Skeletal muscle cell (primary cell): ENCODE results near the gene PRELID1.
A peak's percentile ranks its signal among the peaks of the same experiment; 100 is the strongest.

Experiments
- DNase-seq: peaks from one replicate; pipeline ENCODE4 v3.0.0-alpha.2; 2010; ENCODE audit warnings: low read depth
- H3K4me3 ChIP-seq: 2 replicates; pipeline ENCODE4 v1.5.1; 2011; ENCODE audit warnings: low read depth, mild to moderate bottlenecking, control low read depth, low read length, moderate library complexity

Gene PRELID1

GRCh38 chr5:177311723-177312648 is 8.4 kb downstream of the PRELID1 start, which contains the start of gene MXD3:
Gene MXD3 (minus strand): TSS chr5:177311898. CDS start chr5:177311830, 68 bp downstream.
- peak within 1 kb of the TSS; percentile 70 for H3K4me3 ChIP-seq
- DNase-seq: peak; percentile 73

- no peak for DNase-seq
These were observed 9.1 kb downstream of the PRELID1 start for GRCh38 chr5:177312649-177313181.

GRCh38 chr5:177313561-177314259 is 10.1 kb downstream of the PRELID1 start:
- H3K4me3 ChIP-seq: no peak overlapping the region
- no peak for DNase-seq

More at GRCh38 chr5:177312649-177313181, 9.1 kb downstream of the PRELID1 start:
- H3K4me3 ChIP-seq: peak overlapping the region; percentile 33

- H3K4me3 ChIP-seq: no peak overlapping the region
- no peak for DNase-seq
These were observed 11.1 kb downstream of the PRELID1 start for GRCh38 chr5:177314376-177315342.

- no peak overlapping the region for H3K4me3 ChIP-seq
- no peak for DNase-seq
These were observed 11.8 kb downstream of the PRELID1 start for GRCh38 chr5:177315411-177315810.

GRCh38 chr5:177316005-177316404 is 12.4 kb downstream of the PRELID1 start:
- no peak for DNase-seq
- no peak overlapping the region for H3K4me3 ChIP-seq

GRCh38 chr5:177317959-177318377 is 14.4 kb downstream of the PRELID1 start:
- peak; percentile 30 for DNase-seq

GRCh38 chr5:177319913-177320588 is 16.5 kb downstream of the PRELID1 start:
- DNase-seq: no peak
- H3K4me3 ChIP-seq: no peak overlapping the region

More at GRCh38 chr5:177317959-177318377, 14.4 kb downstream of the PRELID1 start:
- no peak overlapping the region for H3K4me3 ChIP-seq

- no peak overlapping the region for H3K4me3 ChIP-seq
- no peak for DNase-seq
These were observed 17.3 kb downstream of the PRELID1 start for GRCh38 chr5:177320879-177321278.

- DNase-seq: no peak
- H3K4me3 ChIP-seq: no peak overlapping the region
These were observed 22.3 kb downstream of the PRELID1 start for GRCh38 chr5:177325868-177326381.

GRCh38 chr5:177327539-177328522 is 24.2 kb downstream of the PRELID1 start:
- no peak overlapping the region for H3K4me3 ChIP-seq
- peak; percentile 20 for DNase-seq

- no peak overlapping the region for H3K4me3 ChIP-seq
These were observed 25.1 kb downstream of the PRELID1 start for GRCh38 chr5:177328545-177329231.

GRCh38 chr5:177329883-177330282 is 26.3 kb downstream of the PRELID1 start:
- no peak for DNase-seq
- H3K4me3 ChIP-seq: no peak overlapping the region

More at GRCh38 chr5:177328545-177329231, 25.1 kb downstream of the PRELID1 start:
- DNase-seq: no peak

GRCh38 chr5:177330991-177331842 is 27.6 kb downstream of the PRELID1 start:
- no peak overlapping the region for H3K4me3 ChIP-seq
- no peak for DNase-seq

- DNase-seq: no peak
- H3K4me3 ChIP-seq: no peak overlapping the region
These were observed 28.7 kb downstream of the PRELID1 start for GRCh38 chr5:177332031-177332895.
